Panc1 (cell line): ENCODE data around the gene MCTP1. TPM values are rescaled to one million over a fixed set of nuclear protein-coding genes. Genes with fewer than 3 reads are reported as not detected.
"Not testable (repeated sequence)": the region's sequence is repeated elsewhere in the genome, so short reads cannot be mapped to it uniquely, and the experiment has no call there.

Experiments
- ATAC-seq: fragments of 200-7000 bp; cut with Tn5 transposase; 2 replicates; pipeline ENCODE4 v1.9.1; 2020; ENCODE audit warnings: mild to moderate bottlenecking, moderate library complexity
- BruUV-seq: library from RNA; stranded (reverse); fragments of 400-500 nt; replicated peaks from 2 replicates; lab custom pipeline; 2021; lab: Mats Ljungman, UMichigan
- CTCF ChIA-PET: fragments of 300-600 bp; sonication (Branson Sonifier 250); formaldehyde crosslinking; loops from one replicate; lab custom pipeline; 2022; ENCODE audit warnings: antibody characterized with exemption; lab: Charles Lee
- POLR2A ChIA-PET: fragments of 300-600 bp; sonication (Branson Sonifier 250); formaldehyde crosslinking; loops from one replicate; lab custom pipeline; 2022; ENCODE audit warnings: antibody characterized with exemption; lab: Charles Lee
- DNase-seq: peaks from one replicate; pipeline ENCODE4 v3.0.0-alpha.2; 2010; ENCODE audit warnings: low read depth, low spot score
- H3K27ac ChIP-seq: 2 replicates; pipeline ENCODE4 v1.5.1; 2011; ENCODE audit warnings: mild to moderate bottlenecking, low read length, inconsistent platforms
- H3K27me3 ChIP-seq: fragments of 200-500 bp; sonication (Bioruptor generic); 2 replicates; pipeline ENCODE4 v1.6.0; 2014; ENCODE audit warnings: low read length, inconsistent platforms; ENCODE audit not compliant: control insufficient read depth, insufficient read depth
- H3K36me3 ChIP-seq: fragments of 200-500 bp; sonication (Bioruptor generic); 2 replicates; pipeline ENCODE4 v1.5.1; 2014; ENCODE audit warnings: inconsistent platforms, mild to moderate bottlenecking, low read length, moderate library complexity; ENCODE audit not compliant: control insufficient read depth, insufficient read depth
- H3K4me1 ChIP-seq: 2 replicates; pipeline ENCODE4 v1.5.1; 2011; ENCODE audit warnings: inconsistent platforms, mild to moderate bottlenecking, low read length, moderate library complexity; ENCODE audit not compliant: control insufficient read depth, insufficient read depth
- H3K4me3 ChIP-seq, 2 experiments: 2 replicates each; pipeline ENCODE4 v1.5.1; 2011 to 2012; ENCODE audit warnings: low read depth in 2 of 2, low read length in 2 of 2, mild to moderate bottlenecking in 2 of 2, inconsistent platforms in 1 of 2, moderate library complexity in 1 of 2
- H3K9me3 ChIP-seq: fragments of 200-500 bp; sonication (Bioruptor generic); 2 replicates; pipeline ENCODE4 v1.5.1; 2014; ENCODE audit warnings: low read depth, mild to moderate bottlenecking, inconsistent platforms, low read length, moderate library complexity; ENCODE audit not compliant: control insufficient read depth, insufficient read depth
- TCF7L2 ChIP-seq: IDR thresholded peaks from 2 replicates; pipeline ENCODE4 v1.6.1; 2011; ENCODE audit warnings: mild to moderate bottlenecking, low read depth, low read length, inconsistent platforms
- in situ Hi-C: cut with HindIII; loops from 2 replicates; pipeline ENCODE4 v1.10.0; 2016; ENCODE audit warnings: low sequenced_read_pairs, low pct_unique_long_range_greater_than_20kb
- intact Hi-C: fragments of 100-400 bp; cut with micrococcal nuclease; formaldehyde crosslinking; loops from one replicate; pipeline ENCODE4 v1.10.0; 2022; ENCODE audit not compliant: unreplicated experiment
- total RNA-seq: library from RNA; stranded (reverse); gene quantifications from one replicate; pipeline ENCODE4 v1.2.1, GENCODE V29; 2021; ENCODE audit not compliant: unreplicated experiment
- TF ChIP-seq, protein P1 (sequence below): fragments of 450-650 bp; IDR thresholded peaks from 2 replicates; pipeline ENCODE4 v1.5.1; 2017; ENCODE audit warnings: mild to moderate bottlenecking
- TF ChIP-seq, protein P2 (sequence below), 2 experiments: IDR thresholded peaks; 2 replicates each; pipeline ENCODE4 v1.6.1; 2011 to 2012; ENCODE audit warnings: low read depth in 2 of 2, control low read depth in 1 of 2, low read length in 1 of 2, mild to moderate bottlenecking in 1 of 2, moderate library complexity in 1 of 2; ENCODE audit not compliant: insufficient read depth in 1 of 2

The MCTP1 gene
- total RNA-seq, 1 experiment from 2014 or later: 39.8 TPM

DNA sequence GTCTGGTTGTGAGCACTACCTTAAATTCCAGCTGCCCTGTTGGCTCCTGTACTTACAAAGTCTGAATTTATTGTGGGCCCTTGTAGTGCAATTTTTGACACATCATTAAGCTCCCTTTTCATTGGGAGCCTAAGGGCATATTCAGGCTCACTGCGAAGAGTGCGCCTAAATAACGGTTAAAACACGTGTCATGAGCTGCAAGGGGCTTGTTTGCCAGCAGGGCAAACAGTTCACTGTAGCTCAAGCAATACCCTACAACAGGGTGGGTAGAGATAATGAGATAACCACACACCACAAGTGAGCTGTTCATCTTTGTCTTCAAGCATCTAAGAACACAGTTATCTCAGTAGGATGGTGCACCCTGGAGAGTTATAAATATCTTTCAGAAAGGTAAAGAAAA, 452.2 kb downstream of the MCTP1 start:
- no peaks in the 10 kb centered on the region for H3K9me3 ChIP-seq
- no peaks in the 10 kb centered on the region for H3K4me1 ChIP-seq
- no peaks in the 10 kb centered on the region for H3K27me3 ChIP-seq
- H3K36me3 ChIP-seq: no peaks in the 10 kb centered on the region
- in situ Hi-C loops (no loop called here), intact Hi-C loops (no loop called here)
- no peak for DNase-seq
- TF ChIP-seq, protein P1, sequence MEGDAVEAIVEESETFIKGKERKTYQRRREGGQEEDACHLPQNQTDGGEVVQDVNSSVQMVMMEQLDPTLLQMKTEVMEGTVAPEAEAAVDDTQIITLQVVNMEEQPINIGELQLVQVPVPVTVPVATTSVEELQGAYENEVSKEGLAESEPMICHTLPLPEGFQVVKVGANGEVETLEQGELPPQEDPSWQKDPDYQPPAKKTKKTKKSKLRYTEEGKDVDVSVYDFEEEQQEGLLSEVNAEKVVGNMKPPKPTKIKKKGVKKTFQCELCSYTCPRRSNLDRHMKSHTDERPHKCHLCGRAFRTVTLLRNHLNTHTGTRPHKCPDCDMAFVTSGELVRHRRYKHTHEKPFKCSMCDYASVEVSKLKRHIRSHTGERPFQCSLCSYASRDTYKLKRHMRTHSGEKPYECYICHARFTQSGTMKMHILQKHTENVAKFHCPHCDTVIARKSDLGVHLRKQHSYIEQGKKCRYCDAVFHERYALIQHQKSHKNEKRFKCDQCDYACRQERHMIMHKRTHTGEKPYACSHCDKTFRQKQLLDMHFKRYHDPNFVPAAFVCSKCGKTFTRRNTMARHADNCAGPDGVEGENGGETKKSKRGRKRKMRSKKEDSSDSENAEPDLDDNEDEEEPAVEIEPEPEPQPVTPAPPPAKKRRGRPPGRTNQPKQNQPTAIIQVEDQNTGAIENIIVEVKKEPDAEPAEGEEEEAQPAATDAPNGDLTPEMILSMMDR: no peak
- TF ChIP-seq TCF7L2: no peak
- no peak overlapping the region for H3K4me3 ChIP-seq
- no peak for ATAC-seq
- ChIA-PET CTCF (no interaction called here), POLR2A (interaction anchor here (0.7 kb wide), 1 partner anchor 810 kb away, joined by 3 read pairs; no protein-coding TSS in a partner anchor)
- no peak overlapping the region for H3K27ac ChIP-seq
- no TSS peak for BruUV-seq

DNA sequence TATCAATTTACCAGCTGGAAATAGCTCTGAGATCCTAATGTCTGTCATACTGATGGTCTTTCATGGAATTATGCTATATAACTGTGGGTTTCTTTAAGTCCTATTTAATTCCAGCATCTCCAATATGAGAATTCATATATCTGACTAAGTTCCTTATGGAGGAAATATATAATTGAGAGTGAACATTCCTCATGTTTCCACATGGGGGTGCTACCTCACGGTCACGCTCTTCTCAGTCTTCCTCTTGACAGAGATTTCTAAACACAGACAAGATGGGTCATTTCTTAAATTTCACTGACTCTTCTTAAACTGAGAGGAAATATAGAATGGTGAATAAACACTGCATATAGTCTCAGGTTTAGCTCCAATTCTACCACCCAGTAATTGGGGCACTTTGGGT, 454.4 kb downstream of the MCTP1 start:
- no peak for DNase-seq
- intact Hi-C loops: no loop called here
- no peaks in the 10 kb centered on the region for H3K27me3 ChIP-seq
- TF ChIP-seq, protein P2, sequence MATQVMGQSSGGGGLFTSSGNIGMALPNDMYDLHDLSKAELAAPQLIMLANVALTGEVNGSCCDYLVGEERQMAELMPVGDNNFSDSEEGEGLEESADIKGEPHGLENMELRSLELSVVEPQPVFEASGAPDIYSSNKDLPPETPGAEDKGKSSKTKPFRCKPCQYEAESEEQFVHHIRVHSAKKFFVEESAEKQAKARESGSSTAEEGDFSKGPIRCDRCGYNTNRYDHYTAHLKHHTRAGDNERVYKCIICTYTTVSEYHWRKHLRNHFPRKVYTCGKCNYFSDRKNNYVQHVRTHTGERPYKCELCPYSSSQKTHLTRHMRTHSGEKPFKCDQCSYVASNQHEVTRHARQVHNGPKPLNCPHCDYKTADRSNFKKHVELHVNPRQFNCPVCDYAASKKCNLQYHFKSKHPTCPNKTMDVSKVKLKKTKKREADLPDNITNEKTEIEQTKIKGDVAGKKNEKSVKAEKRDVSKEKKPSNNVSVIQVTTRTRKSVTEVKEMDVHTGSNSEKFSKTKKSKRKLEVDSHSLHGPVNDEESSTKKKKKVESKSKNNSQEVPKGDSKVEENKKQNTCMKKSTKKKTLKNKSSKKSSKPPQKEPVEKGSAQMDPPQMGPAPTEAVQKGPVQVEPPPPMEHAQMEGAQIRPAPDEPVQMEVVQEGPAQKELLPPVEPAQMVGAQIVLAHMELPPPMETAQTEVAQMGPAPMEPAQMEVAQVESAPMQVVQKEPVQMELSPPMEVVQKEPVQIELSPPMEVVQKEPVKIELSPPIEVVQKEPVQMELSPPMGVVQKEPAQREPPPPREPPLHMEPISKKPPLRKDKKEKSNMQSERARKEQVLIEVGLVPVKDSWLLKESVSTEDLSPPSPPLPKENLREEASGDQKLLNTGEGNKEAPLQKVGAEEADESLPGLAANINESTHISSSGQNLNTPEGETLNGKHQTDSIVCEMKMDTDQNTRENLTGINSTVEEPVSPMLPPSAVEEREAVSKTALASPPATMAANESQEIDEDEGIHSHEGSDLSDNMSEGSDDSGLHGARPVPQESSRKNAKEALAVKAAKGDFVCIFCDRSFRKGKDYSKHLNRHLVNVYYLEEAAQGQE (IDR thresholded peaks at IDR 0.05; ENCODE audit: insufficient read depth in 1 of 2, low read depth in 2 of 2, low read length in 1 of 2): no peak
- TF ChIP-seq, protein P1: peak; percentile 44; the same call in 1 of the 2 replicates
- POLR2A ChIA-PET: no interaction called here
- in situ Hi-C loops: no loop called here
- no peak overlapping the region for H3K27ac ChIP-seq
- CTCF ChIA-PET: no interaction called here
- H3K4me1 ChIP-seq: no peaks in the 10 kb centered on the region
- ATAC-seq: no peak
- no peaks in the 10 kb centered on the region for H3K9me3 ChIP-seq
- BruUV-seq: no TSS peak
- no peak overlapping the region for H3K4me3 ChIP-seq
- no peaks in the 10 kb centered on the region for H3K36me3 ChIP-seq

DNA sequence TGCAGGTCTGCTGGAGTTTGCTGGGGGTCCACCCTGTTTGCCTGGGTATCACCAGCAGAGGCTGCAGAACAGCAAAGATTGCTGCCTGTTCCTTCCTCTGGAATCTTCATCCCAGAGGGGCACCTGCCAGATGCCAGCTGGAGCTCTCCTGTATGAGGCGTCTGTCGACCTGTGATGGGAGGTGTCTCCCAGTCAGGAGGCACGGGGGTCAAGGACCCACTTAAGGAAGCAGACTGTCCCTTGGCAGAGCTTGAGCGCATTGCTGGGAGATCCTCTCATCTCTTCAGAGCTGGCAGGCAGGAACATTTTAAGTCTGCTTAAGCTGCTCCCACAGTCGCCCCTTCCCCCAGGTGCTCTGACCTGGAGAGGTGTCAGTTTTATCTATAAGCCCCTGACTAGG, 456.7 kb downstream of the MCTP1 start:
- H3K4me3 ChIP-seq, H3K4me1 ChIP-seq, ATAC-seq, H3K27ac ChIP-seq, POLR2A ChIA-PET, CTCF ChIA-PET, H3K27me3 ChIP-seq, BruUV-seq, in situ Hi-C loops, DNase-seq, intact Hi-C loops, H3K36me3 ChIP-seq, H3K9me3 ChIP-seq: not testable (repeated sequence)
